SK-N-MC (cell line): ENCODE results near the gene PKNOX2.

Experiments
- EZH2 ChIP-seq: fragments of 200-600 bp; sonication (generic); IDR thresholded peaks from one replicate; pipeline ENCODE4 v1.6.1; 2017; ENCODE audit warnings: antibody characterized with exemption
- FOXP2 ChIP-seq: optimal IDR thresholded peaks from 2 replicates; pipeline ENCODE3; 2011; ENCODE audit warnings: mild to moderate bottlenecking, moderate library complexity; ENCODE audit not compliant: insufficient read depth; ENCODE audit errors: extremely low read length, control extremely low read depth
- POLR2AphosphoS5 ChIP-seq: IDR thresholded peaks from 2 replicates; pipeline ENCODE4 v1.6.1; 2012; ENCODE audit warnings: mild to moderate bottlenecking, low read depth, low read length, borderline replicate concordance

GRCh38 chr11:125308246-125308645 is 143.7 kb downstream of the PKNOX2 start:
- no peak for TF ChIP-seq EZH2
- TF ChIP-seq FOXP2, result no peak
- TF ChIP-seq POLR2AphosphoS5, result no peak
